NCI-H1092 (cell line): Measurements from ENCODE around the gene TMEM98.
"Not testable (repeated sequence)": the region's sequence is repeated elsewhere in the genome, so short reads cannot be mapped to it uniquely, and the experiment has no call there.

Experiments used
- DNase-seq: peaks from one replicate; lab custom pipeline; 2025; lab: John Stamatoyannopoulos, UW

Gene TMEM98, protein sequence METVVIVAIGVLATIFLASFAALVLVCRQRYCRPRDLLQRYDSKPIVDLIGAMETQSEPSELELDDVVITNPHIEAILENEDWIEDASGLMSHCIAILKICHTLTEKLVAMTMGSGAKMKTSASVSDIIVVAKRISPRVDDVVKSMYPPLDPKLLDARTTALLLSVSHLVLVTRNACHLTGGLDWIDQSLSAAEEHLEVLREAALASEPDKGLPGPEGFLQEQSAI

DNA sequence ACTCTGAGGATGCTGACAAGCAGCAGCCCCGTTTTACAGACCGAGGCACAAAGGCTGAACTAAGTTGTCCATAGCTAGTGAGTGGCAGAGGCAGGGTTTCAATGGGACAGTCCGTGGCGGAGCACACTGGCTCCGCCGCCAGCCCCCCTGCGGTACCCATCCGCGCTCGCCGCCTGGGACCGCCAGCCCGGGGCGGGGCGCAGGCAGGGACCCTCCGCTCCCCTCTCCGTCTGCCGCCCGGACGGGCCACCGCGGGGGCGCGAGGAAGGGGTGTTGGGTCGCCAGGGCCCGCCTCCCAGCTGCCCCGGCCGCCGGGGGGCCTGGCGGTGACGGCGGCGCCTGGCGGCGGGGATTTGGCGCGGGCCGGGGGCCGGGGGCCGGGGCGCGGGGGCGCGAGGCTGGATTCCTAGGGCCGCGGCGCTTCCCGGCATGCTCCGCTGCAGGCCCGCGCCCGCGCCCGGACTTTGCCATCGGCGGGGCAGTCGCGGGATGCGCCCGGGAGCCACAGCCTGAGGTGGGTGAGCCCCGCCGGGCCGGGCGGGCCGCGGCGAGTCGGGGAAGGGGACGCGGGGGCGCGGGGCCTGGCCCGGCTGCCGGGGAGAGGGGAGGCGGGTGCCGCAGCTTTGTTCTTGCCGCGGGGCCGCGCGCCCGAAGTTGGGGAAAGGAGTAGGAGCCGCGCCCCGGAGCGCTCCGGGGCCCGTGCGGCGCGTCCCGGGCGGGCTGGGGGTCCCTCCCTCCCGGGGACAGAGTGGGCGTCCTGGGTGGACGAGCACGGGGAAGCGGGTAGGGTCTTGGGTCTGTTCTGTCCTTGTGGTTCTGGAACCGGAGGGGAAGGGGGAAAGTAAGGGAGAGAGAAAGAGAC lies at the start of gene TMEM98:
TSS of gene TMEM98 (plus strand) at position 430 of the 862 bp plus-strand sequence. CDS start 3,376 bp downstream, outside the sequence.
- DNase-seq, result no peak

DNA sequence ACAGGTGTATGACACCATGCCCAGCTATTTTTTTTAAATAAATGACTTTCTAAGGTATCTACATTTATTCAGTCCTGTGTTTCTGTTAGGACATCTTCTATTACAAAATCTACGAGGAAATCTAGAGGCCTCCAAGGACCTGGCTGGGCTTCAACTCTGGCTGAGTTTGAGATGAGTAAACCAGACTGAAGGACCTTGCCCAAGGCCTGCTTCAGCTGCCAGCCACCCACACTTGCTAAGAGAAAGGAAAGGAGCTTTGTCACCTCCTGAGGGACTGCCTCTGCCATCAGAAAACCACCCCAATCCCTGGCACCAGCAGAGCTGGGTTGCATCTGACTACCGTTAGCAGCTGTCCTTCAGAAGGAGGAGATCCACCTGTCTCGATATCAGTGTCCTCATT lies 49.7 kb upstream of the TMEM98 start:
- no peak for DNase-seq

DNA sequence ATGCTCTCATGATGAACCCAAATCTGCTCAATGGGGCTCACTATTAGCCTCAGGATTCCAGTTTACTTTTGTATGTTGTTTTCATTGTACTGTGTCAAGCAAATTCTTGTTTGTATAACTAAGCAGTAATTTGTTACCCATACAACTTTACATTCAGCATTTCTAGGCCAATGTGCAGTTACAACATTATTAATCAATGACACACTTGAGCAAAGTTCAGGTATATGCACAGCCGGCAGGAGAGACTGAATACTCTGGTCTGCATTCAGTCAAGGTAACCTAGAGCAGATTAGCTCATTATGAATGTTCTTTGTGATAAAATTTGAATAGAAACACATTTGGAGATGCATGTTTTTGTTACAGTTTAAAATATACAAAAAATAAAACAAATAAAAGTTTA lies 48.8 kb upstream of the TMEM98 start:
- DNase-seq, result no peak

DNA sequence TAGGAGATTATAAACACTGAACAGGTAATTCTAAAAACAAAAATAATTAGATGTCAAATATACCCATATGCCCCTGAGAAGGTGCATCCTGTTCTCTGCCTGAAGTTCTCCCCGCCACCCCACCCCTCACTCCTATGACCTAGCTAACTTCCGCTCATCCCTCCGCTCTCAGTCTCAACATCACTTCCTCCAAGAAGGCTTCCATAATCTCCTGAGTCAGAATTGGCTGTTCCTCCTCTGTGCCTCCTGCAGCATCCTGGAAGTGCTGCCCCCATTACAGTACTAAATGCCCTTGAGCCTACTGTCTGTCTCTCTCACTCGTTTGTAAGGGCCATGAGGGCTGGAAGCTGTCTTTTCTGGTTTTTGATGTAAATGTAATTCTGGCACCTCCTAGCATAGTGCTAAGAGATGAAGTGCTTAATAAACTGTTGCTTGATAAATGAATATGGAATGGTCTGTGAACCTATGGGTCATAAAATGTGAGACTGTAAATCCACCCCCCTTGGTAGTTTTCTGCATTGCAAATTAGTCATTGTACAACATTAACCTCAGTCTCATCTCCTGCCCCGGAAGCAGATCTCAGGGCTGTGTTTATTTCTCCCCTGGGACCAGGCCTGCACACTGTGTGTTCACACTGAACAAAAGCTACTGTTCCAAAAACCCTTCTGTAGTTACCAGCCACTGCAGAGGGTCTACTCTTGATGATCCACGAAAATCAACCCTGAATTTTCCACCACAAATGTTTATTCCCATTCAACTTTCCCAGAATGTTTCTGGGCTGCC lies 47.1 kb upstream of the TMEM98 start:
- DNase-seq, result no peak

DNA sequence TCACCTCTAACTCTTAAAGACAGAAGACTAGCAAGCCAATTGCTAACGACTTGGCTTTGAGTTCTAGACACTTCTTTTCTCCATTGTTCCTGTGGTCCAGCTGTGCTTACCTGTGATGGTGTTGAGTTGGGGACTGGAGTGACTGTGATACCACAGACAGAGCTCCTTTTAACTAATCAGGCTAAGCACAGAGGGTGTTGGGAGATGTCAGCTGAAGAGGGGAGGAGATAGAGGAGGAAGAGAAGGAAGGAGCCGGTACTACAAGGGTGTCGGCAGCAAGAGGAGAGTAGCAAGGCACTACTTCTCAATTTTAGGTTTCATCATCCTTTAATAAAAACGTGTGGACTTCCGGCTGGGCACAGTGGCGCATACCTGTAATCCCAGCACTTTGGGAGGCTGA lies 45.9 kb upstream of the TMEM98 start:
- no peak for DNase-seq

DNA sequence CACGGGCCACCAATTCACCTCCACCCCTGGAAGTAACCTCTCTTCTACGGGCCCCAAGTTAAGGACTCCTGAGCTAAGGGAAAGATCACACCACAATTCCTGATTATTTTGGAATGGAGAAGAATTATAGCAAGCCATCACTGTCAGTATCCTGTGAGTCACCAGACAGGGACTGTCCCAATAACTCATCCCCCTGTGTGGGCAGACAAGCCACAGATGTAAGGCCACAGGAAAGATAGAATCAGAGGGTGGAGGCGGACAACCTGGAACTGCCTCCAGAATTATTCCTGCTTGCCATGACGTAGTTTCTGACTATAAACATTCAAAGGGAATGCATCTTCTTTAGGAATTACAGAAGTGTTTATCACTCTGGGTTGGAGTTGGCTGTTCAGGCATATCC lies 45.2 kb upstream of the TMEM98 start:
- DNase-seq, result no peak

DNA sequence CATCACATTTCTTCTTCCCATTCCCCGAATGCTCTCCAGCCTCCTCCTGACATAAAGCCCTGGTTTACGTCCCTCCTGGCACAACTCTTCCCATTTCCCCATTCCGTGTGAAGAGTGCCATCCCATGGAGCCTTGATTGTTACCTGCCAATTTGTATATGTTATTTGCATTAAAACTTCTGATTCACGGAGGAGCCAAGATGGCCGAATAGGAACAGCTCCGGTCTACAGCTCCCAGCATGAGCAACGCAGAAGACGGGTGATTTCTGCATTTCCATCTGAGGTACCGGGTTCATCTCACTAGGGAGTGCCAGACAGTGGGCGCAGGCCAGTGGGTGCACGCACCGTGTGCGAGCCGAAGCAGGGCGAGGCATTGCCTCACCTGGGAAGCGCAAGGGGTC lies 41.0 kb upstream of the TMEM98 start:
- DNase-seq, result not testable (repeated sequence)

DNA sequence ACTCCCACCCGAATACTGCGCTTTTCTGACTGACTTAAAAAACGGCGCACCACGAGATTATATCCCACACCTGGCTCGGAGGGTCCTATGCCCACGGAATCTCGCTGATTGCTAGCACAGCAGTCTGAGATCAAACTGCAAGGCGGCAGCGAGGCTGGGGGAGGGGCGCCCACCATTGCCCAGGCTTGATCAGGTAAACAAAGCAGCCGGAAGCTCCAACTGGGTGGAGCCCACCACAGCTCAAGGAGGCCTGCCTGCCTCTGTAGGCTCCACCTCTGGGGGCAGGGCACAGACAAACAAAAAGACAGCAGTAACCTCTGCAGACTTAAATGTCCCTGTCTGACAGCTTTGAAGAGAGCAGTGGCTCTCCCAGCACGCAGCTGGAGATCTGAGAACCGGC lies 40.5 kb upstream of the TMEM98 start:
- not testable (repeated sequence) for DNase-seq

DNA sequence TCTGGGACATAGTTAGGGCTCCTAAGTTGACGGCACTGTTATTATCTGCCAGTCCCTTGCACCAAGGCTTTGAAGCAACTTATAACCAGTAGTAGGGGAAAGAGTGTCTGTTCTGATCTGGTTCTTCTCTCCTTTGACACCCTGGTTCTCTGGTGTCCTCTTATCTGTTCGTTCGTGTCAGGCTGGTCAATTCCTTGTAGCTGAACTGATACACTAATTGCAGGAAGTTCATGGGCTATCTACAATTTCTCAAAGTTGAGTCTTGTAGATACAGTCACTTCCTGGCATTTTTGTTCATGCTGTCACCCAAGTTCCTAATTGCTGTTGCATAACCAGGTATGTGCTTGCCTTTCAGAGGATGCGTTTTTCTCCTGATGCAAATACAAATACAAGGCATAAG lies 33.7 kb upstream of the TMEM98 start:
- no peak for DNase-seq

DNA sequence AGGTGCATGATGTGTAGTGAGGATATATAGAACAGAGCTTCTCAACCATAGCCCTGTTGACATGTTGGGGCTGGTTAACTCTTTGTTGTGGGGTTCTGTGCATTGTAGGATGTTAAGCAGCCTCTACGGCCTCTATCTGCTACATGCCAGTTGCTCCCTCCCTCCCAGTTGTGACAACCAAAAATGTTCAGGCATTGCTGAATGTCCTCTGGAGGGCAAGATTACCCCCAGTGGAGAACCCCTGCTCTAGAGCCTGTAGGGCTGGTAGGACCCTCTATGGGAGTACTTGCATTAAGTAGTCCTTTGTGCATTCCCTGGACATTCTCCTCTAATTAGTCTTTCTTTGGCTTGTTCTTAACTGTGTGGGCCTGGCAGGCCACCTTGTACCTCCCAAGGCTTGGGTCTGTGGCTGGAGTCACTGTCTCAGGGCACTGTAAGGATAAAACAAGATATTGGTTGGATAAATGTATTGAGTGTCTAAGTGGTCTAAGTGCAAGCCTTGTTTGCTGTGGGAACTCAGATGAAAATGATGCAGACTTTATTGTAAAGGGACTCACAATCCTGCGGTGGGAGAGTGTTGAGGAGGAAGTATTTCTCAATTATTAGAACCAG lies 31.2 kb upstream of the TMEM98 start:
- no peak for DNase-seq

DNA sequence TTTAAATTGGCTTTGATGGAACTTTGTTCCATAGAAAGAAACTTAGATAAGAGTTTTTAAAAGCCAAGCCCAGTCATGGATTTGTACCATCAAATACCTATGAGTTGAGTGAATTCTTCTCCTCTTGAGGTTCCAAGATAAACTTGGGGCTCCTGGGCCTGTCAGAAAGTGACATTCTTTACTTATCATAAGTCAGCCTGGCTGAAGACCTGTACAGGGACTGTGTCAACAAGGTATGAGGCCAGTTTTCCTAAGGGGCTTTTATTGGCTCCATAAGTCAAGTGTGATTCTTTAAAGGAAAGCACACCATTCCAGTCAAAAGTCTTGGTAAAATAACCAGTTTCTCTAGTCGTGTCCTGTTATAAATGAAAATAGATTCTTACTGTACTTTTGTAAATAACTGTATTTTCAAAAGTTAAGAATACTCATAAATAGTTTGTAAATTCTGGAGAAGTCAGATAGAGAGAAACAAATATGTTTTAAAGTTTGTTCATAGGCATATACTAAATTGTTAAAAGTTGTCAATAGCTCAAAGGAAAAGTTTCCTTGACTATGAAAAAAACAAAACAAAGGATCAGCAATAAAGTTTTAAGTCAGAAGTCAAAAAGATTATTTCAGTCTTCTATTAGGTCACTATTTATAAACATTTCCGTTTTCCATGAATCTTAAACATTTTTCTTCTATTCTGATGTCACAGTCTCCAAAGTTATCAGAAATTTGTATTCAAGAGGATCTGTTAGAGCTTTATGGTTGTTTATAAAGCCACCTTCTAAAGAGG lies 28.5 kb upstream of the TMEM98 start:
- no peak for DNase-seq

DNA sequence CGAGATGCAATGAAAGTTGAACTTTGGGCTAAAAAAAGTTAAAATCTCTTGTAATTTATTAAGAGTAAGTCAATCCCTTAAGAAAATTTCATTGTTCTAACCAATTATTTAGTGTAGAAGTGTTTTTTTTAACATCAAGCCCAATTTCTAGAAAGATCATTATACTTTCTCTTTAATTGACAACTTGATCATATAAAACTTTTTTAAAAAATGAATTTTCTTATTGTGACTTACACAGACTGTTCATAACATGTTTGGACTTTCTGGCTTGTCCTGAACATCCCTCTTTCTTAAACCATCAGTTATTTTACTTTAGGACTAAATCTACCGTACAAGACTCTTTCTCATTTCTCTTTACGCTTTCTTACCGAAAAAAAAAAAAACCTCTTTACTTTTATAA lies 26.2 kb upstream of the TMEM98 start:
- no peak for DNase-seq

DNA sequence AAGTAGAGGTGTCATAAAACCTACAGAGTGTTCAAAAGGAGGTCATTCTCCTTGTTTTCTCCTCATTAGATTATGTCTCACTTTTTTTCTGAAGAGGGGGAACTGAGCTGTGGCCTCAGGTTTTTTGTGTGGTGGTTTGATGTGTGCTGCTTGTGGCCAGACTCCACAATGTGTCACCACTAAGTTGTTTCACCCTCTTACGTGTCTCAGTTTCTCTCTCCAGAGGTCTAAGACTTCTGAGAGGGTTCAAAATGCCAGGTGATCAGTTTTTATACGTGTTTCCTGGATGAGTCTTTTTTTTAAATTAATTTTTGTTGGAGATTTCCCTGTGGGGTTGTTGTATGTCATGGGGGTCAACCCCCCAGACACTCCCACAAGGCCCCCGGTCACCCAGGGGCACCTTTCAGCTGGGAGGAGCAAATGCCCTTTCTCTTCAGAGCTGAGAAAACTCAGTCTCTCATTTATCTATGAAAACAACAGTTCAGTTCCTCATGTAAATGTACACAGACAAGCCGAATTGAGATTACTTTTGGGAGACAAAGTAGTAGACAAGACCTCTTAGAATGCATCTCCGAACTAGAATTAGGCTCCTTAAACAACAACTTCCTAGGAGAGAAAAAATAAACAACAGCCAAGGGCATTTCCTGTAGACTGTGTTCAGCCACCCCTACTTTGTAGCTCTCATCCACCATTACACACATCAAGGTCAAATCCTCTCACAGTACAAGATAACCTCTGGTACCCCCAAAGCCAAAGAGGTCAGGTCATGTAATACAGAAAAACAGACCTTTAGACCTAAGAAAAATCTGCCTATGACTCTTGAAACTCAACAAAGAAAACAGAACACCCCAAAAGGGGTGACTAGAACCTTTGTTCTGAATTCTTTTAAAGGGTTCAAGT lies 23.9 kb upstream of the TMEM98 start:
- no peak for DNase-seq

DNA sequence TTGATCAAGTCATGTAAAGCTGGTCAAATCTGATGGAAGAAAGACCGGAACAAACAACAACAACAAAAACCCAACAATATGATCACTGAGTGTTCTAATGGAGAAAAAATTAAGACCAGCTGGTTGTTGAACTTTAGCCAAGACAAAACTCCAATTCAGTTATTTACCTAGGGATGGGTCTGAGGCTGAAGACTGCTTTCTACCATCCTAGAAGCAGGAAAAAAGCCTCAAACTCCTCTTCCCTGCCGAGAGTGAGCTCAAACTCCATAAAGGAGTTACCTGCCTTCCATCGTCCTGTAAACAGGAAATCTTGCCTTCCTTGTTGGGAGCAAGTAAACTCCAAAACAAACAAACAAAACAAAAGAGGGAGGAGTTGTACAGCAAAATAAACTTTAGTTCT lies 23.1 kb upstream of the TMEM98 start:
- DNase-seq, result no peak

DNA sequence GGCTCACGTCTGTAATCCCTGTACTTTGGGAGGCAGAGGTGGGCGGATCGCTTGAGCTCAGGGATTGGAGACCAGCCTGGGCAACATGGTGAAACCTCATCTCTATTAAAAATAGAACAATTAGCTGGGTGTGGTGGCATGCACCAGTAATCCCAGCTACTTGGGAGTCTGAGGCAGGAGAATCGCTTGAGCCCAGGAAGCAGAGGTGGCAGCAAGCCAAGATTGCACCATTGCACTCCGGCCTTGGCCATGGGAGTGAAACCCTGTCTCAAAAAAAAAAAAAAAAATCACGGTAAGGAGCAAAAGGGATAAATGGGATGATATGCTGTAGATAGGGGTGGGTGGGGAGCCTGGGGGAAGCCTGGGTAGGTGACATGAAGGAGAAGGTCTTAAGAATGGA lies 20.4 kb upstream of the TMEM98 start:
- no peak for DNase-seq

DNA sequence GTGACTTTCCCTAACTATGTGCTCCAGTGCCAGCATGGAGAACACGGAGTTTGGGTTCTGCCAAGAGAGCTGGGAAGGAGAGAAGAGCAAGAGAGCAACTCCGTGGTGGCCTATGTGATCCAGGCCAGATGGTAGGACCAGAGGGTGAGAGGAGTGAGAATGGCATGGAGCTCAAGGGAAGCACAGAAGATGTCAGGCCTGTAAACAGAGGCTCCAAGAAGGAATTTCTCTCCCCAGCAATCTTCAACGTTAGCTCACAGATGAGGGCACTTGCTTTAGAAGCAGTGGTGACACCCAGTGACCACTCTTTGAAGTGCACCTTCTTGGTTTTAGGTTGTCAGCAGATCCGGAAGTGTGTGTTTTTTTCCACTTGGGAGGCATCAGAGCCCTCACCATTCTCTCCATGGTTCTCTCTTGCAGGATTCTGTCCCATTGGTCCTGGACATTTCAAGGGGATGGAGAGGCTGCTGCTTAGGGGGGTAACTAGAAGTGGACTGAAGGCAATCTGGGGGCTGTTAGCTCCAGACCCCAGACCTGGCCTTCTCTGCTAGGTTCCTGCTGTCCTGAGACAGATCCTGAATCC lies 18.1 kb upstream of the TMEM98 start:
- peak; percentile 42 for DNase-seq

DNA sequence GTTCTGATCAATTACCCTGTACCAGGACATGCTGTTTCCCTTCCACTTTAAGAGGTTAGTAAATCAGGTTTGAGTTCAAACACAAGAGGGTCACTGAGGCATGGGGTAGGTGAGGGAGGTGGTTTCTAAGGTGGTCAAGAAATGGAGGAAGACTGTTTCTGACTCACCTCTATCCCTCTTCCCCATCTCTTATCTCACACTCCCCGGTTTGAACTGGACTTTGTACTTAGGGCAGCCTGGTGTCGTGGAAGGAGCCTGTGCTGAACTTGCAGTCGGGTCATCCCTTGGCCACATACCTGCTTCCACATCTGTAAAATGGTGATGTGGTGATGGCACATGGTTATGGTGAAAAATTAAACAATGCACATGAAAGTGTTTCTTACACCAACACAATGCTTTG lies 17.2 kb upstream of the TMEM98 start:
- DNase-seq, result no peak

DNA sequence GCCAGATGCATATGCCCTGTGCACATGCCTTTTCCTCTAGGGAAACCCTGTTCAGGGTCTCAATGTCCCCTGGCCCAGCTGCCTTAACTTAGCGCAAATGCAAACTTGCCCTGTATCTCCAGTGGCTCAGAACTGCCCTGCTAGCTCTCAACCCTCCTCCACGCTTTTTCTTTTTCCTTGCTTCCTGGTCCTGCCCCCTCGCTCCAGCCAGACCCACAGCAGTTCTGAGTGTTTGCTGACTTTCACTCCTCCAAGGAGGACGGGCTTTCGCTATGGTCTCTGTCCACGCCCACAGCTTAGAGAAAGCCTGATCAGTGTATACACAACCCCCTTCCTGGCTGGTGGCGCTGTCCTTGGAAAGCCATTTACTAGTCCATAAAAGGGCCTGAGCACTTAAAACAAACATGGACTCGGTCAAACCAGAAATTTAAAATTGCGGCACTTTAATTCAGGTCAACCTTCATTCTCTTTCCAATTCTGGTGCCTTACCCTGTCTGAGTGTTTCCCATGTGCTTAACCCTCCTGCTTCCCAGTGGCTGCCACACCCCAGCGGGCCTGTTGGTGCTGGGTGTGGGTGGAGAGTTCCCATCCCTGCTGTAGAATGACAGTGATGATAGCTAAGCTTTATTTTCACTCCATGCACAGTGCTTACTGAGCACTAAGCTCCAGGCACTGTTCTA lies 15.6 kb upstream of the TMEM98 start:
- no peak for DNase-seq

DNA sequence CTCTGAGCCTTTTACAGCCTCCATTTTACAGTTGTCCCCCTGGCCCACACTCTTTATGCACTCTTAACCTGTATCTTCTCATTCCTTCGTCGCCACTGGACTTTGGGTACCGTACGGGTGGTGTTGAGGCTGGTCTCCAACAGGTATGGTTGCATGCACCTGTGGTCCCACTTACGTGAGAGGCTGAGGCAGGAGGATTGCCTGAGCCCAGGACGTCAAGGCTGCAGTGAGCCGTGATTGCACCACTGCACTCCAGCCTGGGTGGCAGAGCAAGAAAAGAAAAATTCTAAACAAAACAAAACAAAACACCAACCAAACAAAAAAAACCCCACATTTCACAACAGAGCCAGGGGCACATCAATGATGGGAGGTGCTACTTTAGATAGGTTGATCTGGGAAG lies 14.4 kb upstream of the TMEM98 start:
- DNase-seq, result no peak

DNA sequence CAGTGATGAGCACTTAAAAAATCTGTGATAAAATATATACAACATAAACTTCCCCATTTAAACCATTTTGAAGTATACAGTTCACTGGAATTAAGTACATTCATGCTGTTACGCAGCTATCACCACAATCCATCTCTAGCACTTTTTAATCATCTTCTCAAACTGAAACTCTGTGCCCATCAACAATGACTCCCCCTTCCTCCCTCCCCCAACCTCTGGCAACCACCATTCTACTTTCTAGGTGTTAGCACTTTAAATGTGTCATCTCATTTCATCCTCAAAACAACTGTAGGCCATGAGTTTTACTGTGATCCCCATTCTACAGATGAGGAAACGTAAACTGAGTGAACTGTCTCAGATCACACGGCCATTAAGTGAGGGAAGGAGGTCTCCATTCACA lies 13.8 kb upstream of the TMEM98 start:
- no peak for DNase-seq
